Measurements from ENCODE around the gene TKTL1. TPM values are rescaled to one million over a fixed set of nuclear protein-coding genes. Genes with fewer than 3 reads are reported as not detected.

TKTL1 gene
- total and polyA plus RNA-seq, 2 of the 8 experiments (the other 6 are each of a cell fraction or from before 2014, with no cell fraction given) = 0.05 TPM; not detected in 1

- no peaks in the 10 kb centered on the region for H3K27me3 ChIP-seq (replicated peaks in 1 of 4; ENCODE audit: control insufficient read depth in 3 of 4, extremely low read depth in 1 of 4, insufficient read depth in 3 of 4, low read length in 3 of 4)
- no peak overlapping the region for H4K5ac ChIP-seq (ENCODE audit: insufficient read length, low read depth, low read length)
- no peaks in the 10 kb centered on the region for H4K20me1 ChIP-seq (replicated peaks in 1 of 2; ENCODE audit: control insufficient read depth in 1 of 2, insufficient read depth in 2 of 2, low read length in 2 of 2)
- no peak overlapping the region for H3K4me3 ChIP-seq (ENCODE audit: extremely low read depth in 1 of 4, insufficient read depth in 2 of 4, low read depth in 3 of 4, low read length in 4 of 4)
- no peaks in the 10 kb centered on the region for H3K79me2 ChIP-seq (ENCODE audit: control insufficient read depth in 1 of 2, insufficient read depth in 2 of 2, low read length in 2 of 2)
- H3K4ac ChIP-seq (replicated peaks; ENCODE audit: insufficient read length, low read depth, low read length) = no peak overlapping the region
- H4K8ac ChIP-seq (ENCODE audit: extremely low read depth, insufficient read depth, low read length) = no peak overlapping the region
- no peak overlapping the region for H3K4me2 ChIP-seq (ENCODE audit: insufficient read depth in 1 of 2, low read depth in 2 of 2, low read length in 2 of 2)
- H2AFZ ChIP-seq (ENCODE audit: low read length) = no peak overlapping the region
- H2AK5ac ChIP-seq (ENCODE audit: low read depth, low read length) = no peak overlapping the region
- FAIRE-seq (no peak), DNase-seq (ENCODE audit: low read depth in 1 of 2, low spot score in 2 of 2) (no peak)
- H3K27ac ChIP-seq (ENCODE audit: low read depth, low read length) = no peak overlapping the region
- no peak overlapping the region for H2BK15ac ChIP-seq (ENCODE audit: low read length)
- no peak overlapping the region for H3K9ac ChIP-seq (replicated peaks in 1 of 4; ENCODE audit: extremely low read depth in 1 of 4, low read depth in 3 of 4, low read length in 3 of 4)
- WGBS, 2 experiments (ENCODE audit: extremely low coverage in 1 of 2, insufficient coverage in 1 of 2, insufficient read length in 1 of 2, insufficient replicate concordance in 2 of 2, low coverage in 1 of 2, low lambda C conversion rate in 2 of 2, missing lambda C conversion rate in 1 of 2) = 95% methylated on average over 3 of the region's 3 CpGs; no CpG with 5 or more reads in 1 of the 2 experiments
- H2BK12ac ChIP-seq (ENCODE audit: low read depth, low read length) = no peak overlapping the region
- no peak overlapping the region for H2BK5ac ChIP-seq (ENCODE audit: low read depth, low read length)
- no peak overlapping the region for H3K14ac ChIP-seq (ENCODE audit: insufficient read length)
- no peak overlapping the region for H3K18ac ChIP-seq (ENCODE audit: extremely low read depth, low read length)
- H3K56ac ChIP-seq (replicated peaks; ENCODE audit: insufficient read length, low read depth, low read length) = no peak overlapping the region
- no peaks in the 10 kb centered on the region for H3K9me3 ChIP-seq (ENCODE audit: insufficient read depth in 2 of 2, low read depth in 1 of 2, low read length in 1 of 2)
- no peak overlapping the region for H3K23ac ChIP-seq (ENCODE audit: insufficient read length)
- POLR2A ChIA-PET (ENCODE audit: partially characterized antibody) = no interaction called here
- H4K91ac ChIP-seq (replicated peaks; ENCODE audit: insufficient read length, low read length) = no peak overlapping the region
- H3K4me1 ChIP-seq (replicated peaks in 1 of 4; ENCODE audit: control insufficient read depth in 3 of 4, insufficient read depth in 4 of 4, low read length in 3 of 4) = no peaks in the 10 kb centered on the region
- CTCF ChIA-PET (ENCODE audit: partially characterized antibody) = interaction anchor here (1.0 to 2.2 kb wide), 2 partner anchors 8 to 10 kb away, joined by 3 to 7 read pairs; no protein-coding TSS in a partner anchor
- no peaks in the 10 kb centered on the region for H3K23me2 ChIP-seq (ENCODE audit: low read depth, low read length)
- no peaks in the 10 kb centered on the region for H3K36me3 ChIP-seq (ENCODE audit: control insufficient read depth in 2 of 4, insufficient read depth in 4 of 4, low read length in 3 of 4)
- no peaks in the 10 kb centered on the region for H3K79me1 ChIP-seq (ENCODE audit: low read depth, low read length)
- no peak overlapping the region for H2BK20ac ChIP-seq (ENCODE audit: low read length)
- no peak overlapping the region for H2BK120ac ChIP-seq (replicated peaks; ENCODE audit: low read depth, low read length)
- TF ChIP-seq SRF (IDR thresholded peaks at IDR 0.05; ENCODE audit: low read depth, low read length) (no peak), EGR1 (IDR thresholded peaks at IDR 0.05; ENCODE audit: borderline replicate concordance, low read depth, low read length) (no peak), CBX8 (IDR thresholded peaks at IDR 0.05; ENCODE audit: borderline replicate concordance, low read depth, low read length) (no peak), CREB1 (IDR thresholded peaks at IDR 0.05) (no peak), CEBPB (IDR thresholded peaks at IDR 0.05; ENCODE audit: low read depth, low read length) (no peak), ZNF274 (IDR thresholded peaks at IDR 0.05; ENCODE audit: borderline replicate concordance, extremely low read depth, low read length) (no peak), RXRA (IDR thresholded peaks at IDR 0.05; ENCODE audit: insufficient read depth, low read depth, low read length) (no peak), USF2 (IDR thresholded peaks at IDR 0.05; ENCODE audit: low read length) (no peak), KDM4A (IDR thresholded peaks at IDR 0.05; ENCODE audit: low read depth, low read length, severe bottlenecking) (no peak), SIX5 (IDR thresholded peaks at IDR 0.05; ENCODE audit: low read depth, low read length) (no peak), MAFK (IDR thresholded peaks at IDR 0.05; ENCODE audit: low read depth, low read length) (no peak), TAF7 (optimal IDR thresholded peaks at IDR 0.05; ENCODE audit: borderline replicate concordance, low read depth, low read length) (no peak), EP300 (IDR thresholded peaks at IDR 0.05; ENCODE audit: borderline replicate concordance in 1 of 2, low read depth in 2 of 2, low read length in 2 of 2) (no peak), SP2 (IDR thresholded peaks at IDR 0.05; ENCODE audit: low read length) (no peak)
Observed at GRCh38 chrX:154315416-154315815, 19.8 kb downstream of the TKTL1 start.
